ENCODE results near the gene PDCD10.

The PDCD10 gene

DNA sequence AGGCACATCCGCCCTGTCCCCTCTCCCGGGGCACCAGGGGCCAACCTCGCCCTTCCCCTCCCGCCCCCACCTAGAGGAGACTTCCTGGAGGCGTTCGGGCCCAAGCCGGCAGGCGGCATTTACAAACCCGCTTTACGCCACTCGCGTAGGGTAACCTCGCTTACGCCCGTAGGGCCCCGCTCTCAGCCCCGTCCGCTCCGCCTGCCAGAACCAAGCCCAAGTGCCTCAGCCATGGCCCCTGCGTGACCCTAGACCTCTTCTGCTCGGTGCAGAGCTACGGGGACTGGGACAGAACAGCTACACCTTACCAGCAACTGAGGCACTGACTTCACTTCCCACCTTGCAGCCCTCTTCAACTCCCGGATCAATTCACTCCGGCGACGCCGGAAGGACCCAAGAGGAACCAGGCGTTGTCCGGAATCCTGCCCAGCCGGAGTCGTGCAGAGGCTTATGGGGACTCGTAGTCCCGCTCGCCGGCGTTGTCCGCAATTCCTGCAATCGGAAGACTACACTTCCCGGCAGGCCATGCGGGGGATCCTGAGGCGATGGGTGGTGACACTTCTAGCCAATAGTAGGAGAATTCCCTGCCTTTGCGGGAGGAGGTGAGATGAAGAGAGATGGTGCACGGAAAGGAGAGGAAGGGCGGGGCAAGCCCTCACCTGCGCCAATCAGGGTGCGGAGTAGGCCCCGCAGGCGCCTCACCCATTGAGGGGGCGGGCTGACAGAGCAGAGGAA is at the start of gene PDCD10:
Gene PDCD10 (minus strand): TSS at position 395 of the 735 bp plus-strand sequence. CDS start 14,735 bp downstream, outside the sequence.
- DNase-seq: peak; percentile 96

DNA sequence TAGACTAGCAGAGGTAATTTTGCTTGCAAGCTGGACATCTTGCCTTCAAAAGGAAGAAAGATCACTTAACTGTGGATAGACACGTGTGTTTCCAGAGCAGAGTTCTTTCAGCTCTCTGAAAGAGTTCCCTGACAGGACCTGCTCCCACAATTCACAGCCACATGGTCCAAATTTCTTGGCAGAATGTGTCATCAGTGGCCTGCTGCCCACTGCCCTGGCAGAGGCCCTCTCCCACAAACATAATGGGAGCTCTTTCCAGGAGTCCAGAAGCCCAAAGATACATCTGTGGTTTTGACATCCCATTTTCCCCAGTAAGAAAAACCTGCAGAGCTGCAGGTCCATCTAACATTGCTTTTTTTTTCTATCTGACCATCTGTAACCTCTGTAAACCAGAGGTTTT is 49.1 kb upstream of the PDCD10 start:
- no peak for DNase-seq

DNA sequence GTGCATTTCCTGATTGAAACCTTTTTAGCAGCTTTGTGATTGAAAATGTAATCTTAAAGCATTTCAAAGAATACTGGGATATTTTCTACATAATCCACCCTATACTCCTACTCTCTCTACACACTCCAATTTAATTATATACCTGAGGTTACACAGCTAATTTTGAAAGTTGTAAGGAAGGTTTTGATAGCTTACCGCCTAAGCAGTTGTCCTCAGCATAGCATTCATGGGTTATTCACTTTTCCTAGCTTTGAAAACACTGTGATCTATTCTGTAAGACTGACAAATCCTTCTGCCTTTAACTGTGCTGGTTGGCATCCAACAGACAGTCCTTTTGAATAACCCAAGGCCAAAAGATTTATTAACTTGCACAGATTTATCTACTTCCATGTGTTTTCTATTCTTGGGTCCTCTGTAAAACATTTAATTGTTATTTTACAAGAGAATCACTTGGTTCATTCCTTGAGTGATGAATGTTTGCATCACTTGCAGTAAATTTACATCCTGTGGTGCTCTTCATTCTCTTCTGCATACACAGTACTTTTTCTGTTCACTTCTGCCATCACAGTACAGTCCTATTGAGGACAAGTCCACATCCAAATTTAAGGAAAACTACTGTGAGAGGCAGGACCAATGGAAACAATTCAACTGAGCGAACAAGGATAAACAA is 45.7 kb upstream of the PDCD10 start:
- no peak for DNase-seq

DNA sequence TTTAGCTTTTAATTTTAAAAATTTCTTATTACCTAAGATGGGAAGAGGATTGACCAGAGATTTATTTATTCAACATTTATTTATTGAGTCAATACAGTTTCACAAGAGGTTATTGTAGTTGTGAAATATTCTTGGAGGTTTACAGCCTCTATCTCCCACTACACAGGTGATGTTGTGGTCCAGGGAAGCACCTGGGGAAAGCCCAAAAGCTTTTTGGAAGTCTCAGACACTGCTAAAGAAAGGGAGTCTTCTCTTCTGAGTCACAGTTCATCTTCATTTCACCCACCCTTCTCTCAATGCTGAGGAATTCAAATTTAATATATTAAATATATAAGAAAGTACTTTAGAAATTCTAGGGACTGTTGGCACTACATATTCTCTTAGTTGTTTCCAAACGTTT is 42.7 kb upstream of the PDCD10 start:
- DNase-seq: no peak

DNA sequence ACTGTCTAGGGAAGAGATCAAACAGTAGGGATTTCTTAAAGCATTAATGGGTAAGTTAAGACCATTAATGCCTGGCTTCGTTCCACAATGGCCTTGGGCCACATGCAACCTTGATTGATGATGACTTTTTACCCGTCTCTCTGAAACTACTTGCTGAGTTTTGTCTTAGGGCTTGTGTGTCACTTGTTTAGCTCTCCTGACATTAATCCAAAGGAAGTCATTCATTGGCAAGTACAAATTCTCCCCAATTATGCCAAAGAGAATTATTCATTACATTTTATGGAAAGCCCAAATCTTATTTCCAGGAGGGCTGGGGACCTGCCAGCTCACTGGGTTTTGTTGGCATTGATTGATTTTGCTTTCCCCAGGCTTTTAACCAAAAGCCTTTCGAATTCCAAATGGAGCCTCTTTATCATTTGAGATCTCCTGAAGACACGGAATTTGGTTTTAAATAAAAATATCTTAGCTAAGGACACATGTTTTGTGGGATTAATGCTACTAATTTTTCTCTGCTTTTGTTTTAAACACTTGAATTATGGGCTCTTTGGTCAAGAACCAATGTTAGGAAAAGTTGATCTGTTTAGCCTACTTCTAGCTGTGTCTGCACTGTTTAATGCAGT is 41.5 kb upstream of the PDCD10 start:
- DNase-seq: no peak

DNA sequence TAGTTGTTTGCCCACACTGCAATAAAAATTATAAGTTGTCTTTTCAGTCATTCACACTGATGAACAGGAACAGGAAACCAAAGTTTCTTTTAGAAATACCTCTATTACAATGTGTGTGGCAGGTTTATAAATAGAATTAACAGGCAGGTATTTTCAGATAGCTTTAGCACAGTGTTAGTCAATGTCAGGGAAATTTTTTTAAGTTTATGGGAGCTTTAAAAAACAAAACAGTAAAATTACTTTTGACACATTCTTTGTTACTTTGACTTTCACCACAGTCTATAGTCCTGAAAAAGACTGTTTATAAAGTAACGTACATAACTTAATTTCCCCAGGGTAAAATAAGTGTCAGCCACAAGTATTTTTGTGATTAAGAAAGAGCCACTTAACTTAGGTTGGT is 38.9 kb upstream of the PDCD10 start:
- no peak for DNase-seq

DNA sequence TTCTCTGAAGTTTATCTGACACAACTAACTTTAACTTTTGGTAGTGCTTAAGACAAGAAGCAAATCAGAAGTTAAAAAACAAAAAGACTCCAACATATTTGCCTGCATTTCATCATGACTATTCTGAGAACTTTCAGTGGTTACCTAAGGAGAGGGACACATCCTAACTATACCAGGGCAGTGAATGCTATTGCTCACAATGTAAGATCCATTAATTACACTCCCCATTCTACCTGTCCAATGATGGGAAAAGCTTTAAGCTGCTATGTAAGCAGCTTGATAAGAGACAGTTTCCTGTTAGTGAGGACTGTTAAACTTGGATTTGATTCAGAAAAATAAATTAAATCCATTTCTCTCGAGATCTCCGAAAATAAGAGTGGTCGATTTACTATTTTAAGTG is 38.3 kb upstream of the PDCD10 start:
- no peak for DNase-seq

DNA sequence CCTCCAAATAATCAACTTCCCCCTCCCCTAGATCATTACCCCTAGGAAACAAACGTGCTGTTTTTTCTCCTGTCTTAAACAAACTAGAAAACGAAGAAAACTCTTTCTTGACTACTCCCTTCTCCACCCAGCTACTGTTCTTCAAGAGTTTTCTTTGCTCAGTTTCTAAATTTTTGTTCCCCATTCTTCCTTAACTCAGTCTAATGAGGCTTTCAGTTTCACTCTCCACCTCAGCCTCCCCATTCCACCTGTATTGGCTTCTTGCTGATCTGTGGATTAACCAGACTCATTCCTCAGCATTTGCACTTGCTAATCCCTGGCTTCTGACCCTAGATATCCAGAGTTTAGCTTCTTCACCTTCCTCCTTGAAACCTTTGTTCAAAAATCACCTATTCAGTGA is 27.6 kb upstream of the PDCD10 start:
- no peak for DNase-seq

DNA sequence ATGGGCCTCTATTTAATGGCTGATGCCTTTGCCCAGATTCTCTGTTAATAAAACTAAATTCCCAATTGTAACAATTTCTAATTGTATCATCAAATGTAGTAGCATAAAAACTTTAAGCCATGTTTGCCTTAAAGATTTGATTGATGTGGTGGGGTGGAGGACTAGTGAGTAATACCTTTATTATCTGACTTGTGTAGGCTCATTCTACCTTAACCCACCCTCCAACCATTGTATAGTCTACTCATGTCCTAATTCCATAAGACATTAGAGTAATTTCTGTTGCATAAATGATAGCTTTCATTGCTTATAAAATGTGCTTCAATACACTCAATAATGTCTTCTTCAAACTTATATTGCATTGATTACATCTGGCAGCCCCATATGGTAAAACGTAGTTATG is 26.6 kb upstream of the PDCD10 start:
- DNase-seq: no peak

DNA sequence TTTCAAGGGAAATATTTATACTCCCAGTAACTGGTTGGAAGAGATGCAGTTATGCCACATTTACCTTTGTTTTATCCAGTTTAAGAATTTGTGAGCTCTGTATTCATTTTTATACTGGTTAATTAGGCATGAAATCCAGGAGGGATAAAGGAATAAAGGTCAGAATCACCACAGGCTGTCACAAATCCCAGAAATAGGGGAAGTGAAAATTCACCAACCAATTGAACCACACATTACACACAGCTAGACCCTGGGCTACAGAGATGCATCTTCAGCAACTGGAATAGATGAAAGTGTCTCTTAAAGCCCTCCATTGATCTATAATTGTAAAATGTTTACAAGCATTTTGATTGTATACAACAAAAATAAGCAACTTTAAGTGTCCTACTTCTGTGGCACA is 19.4 kb upstream of the PDCD10 start:
- DNase-seq: no peak

DNA sequence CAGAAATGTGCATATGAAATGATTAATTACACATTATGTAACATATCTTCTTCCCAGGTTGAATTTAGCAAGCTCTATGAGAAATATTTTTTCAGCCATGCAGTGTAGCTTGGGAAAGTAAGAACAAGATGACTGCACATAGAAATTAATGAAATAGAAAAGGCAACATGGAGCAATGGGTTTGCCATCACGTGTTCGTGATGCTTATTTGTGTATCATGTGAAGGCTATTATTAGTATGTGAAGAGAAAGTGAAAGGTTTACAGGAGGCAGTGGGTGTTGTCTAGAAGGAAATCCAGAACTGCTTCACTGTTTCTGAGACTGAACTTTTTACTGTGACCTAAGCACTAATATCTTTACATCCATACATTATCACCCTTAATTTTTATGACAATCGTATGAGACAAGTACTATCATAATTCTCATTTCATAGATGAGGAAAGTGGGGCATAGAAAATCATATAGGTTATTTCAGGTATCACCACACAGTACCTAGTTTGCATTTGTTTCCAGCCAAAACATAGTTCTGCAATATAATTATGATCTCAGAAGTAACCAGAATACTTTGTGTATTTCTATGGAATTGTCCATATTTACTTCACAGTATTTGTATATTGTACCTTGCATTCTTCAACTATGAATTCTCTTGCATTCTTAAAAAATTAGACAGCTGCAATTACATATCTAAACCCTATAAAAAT is 15.7 kb upstream of the PDCD10 start:
- DNase-seq: no peak

DNA sequence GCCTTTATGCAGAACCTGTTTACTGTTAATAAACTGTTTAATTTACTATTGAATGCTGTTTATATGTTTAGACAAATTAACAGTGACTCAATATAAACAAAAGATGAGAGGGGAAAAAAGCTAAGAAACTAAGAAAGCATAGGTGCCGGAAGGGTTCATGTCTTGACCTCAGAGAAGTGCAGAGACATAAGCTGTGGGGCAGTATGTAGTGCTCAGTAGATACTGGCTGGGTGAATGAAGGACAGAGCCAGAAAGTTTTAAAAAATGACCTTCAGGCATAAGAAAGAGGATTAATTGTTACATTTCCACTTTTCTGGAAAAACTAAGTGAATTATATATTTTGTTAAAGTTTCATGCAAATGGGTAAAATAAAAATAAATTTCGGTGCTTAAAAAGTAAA is 15.0 kb upstream of the PDCD10 start:
- DNase-seq: no peak

DNA sequence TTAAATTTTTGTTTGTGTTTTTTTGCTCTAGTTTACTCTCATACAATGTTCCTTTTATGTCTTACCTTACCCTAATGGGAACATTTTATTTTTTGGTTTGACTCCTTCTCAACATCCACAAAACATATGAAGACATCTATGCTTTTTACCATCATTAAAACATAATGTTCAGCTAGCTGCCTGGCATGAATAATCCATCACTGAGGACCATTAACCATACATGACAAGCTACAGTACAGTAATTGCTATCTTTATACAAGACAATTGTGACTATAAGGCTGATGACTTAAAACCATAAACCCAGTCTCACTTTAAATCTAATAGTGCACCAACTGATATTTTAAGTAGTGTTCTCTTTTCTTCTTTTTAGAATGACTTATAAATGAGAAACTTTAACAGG is 14.5 kb upstream of the PDCD10 start:
- DNase-seq: no peak

DNA sequence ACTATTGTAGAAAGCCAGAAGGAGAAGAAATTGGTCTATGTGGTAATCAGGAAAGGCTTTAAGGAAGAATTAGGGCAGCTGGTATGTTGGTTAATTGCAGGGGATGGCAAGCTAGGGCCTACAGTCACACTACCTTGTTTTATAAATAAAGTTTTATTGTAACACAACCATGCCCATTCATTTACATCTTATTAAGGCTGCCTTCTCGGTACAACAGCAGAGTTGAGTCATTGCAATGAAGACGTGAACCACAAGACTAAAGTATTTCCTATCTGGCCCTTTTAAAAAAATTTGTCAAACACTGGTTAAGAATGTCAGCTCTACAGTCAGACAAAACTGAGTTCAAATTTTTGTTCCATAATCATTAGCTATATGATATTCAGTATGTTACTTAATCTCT is 9.1 kb upstream of the PDCD10 start:
- no peak for DNase-seq

DNA sequence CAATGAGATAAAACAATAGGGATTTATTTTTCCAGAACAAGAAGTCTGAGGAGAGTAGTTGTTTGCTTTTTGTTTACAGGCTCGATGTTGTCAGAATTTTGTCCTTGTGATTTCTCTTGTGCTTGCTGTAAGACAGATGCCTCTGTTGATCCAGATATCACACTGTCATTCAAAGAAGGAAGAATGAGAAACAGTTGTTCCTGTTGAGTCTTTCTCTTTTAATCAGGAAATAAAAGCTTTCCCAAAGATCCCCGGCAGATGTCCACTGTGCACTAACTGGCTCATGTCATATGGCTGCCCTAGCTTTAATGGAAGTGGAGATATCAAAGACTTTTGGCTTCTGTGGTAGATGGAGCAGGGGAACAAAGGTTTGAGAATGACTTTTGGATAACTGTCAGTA is 7.6 kb upstream of the PDCD10 start:
- no peak for DNase-seq

DNA sequence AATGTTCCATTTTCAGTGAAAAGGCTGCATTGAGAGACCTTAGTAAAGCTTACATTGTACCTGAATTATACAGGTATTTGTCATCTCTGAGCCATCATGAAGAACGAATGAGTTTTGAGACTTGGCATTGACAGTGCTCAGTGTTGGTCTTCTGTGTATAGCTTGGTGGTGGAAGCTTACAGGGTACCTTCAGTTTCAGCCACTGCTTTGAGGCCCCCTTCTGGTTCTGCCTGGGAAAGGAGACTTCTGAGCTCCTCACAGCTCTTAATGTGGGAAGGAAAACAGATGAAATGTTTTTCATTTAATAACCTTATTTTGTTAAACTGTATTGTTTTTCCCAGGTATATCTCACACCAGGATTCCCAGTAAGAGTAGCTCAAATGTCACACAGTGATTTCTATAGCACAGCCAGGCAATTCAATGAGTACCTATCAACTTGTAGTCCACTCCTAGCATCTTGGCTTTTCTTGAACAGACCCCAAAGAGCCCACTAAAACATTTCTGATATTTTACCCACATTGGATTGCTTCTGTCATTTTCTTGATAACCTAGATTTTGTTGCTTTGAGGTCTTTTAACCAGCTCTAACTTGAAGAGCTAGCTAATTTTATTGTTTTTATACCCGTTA is 6.4 kb upstream of the PDCD10 start:
- no peak for DNase-seq

DNA sequence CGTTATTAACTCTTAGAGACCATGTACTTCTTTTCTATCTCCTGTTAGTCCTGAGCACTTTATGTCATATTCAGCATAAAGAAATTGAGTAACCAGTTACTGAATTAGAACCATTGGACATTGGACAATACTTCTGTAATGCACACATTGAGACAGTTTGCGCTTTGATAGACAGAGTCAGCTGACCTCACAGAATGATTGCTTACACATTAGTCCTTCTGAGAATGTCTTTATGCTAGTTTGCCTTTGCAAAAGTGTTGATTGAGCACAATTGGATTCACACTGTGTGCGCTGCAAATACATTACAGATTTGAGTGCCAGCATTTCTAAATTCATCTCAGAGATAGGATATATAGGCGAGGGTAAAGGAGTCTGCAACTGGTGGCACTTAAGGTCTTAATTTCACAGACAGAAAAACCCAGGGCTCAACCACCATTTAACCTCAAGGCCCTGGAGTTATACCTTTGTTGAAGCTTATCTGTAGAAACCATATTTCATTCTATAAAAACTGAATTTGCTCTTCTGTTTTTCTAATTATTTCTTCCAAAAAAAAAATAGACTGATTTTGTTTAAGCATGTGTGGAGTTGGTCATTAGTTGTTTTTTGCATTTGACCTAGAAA is 4.6 kb upstream of the PDCD10 start:
- no peak for DNase-seq

DNA sequence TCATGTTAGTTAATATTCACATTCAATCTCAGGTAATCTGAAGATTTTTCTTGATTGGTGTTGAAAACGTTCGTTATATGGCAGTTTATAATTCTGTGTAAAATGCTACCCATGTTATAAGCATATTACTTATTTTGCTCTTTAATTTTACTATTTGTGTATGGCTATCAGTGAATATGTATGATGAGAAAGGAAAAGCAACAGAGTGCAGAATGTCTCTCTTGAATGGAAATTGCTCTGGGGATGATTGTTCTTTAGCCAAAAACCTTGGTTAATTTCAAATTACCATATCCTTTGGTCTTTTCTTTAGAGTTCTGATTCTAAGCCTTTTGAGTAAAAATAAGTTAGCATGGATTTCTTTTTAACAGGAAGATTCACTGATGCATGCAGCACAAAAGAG is 3.3 kb upstream of the PDCD10 start:
- no peak for DNase-seq

DNA sequence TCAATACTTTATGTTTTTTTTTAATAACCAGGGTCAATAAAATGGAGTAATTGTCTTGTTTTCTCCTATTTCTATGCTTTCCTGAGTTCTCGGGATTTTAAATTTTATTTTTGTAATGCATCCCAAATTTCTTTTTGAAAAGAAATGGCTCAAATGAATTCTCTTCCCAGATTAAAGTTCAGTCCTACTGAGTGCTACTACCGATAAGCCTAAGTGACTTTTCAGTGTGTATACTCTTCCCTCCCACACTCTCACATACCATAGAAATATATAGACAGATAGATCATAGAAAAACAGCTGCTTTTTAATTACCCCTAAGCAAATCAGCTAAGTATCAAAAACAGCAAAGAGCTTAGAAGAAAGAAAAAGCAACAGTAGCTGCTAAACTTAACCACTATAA is 2.3 kb upstream of the PDCD10 start:
- DNase-seq: no peak

DNA sequence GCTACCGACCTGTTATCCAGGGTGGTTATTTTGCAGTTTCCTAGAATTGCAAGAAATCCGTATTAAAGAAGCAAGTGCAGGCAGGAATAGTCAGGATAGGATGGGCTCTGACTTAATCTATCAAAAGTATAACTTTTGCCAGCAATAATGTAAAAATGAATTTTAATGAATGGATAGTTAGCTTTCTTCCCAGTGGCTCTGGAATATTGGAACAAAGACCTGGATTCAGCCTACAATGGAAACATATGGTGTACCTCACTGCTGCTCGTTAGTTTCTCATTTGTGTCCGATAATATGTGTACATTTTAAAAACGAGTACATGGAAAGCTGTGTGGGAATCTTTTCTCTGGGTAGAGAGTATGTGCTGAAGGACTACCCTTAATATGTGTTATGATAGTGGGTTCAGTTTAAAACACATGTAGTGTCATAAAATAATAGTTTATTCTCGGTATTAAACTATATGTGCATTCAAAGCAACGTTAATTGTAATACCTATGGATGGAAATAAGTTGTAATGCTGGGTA is 1.6 kb upstream of the PDCD10 start:
- DNase-seq: no peak

DNA sequence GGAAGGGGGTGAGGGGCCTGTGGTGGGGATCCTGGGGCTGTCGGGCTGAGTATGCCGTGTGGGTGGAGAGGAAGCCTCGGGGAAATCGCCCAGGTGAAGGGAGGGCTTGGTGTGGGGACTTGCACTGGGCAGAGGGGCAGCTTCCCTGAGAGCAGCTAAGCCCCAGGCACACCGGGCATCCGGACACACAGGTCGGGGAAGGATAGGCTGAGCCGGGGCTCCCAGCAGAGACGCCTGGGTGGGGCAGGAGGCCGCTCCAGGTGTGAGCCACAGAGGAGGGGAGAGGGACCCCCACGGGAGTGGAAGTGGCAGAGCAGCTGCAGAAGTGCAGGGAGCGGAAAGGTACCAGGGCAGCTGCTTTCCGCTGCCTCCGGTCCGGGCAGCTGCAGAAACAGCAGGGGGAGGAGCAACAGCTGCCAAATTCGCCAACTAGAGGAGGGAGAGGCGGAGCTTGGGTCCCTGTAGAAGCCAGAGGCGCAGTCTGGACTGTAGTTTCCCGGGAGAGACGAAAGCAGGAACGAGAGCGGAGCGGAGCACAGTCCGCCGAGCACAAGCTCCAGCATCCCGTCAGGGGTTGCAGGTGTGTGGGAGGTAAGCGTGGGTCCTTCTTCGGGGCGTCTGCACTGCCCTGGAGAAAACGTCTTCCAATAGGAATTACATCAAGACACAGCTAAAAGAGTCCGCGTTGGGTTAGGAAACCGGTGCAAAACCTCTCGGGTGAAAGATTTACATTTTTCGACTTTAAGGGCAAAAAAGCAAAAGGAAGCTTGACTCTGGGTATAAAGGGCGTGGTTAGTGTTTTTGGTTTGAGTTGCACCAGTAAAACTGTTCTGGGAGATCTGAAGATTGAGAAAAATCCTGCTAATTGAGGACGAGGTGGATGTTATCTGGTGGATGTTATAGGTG is 794 bp upstream of the PDCD10 start, which contains the start of gene SERPINI1:
Gene SERPINI1 (plus strand): TSS at position 489 of the 906 bp plus-strand sequence. CDS start 53,408 bp downstream, outside the sequence.
- peak; percentile 96 for DNase-seq

All from SHP77 treated with DMSO at 0.1 percent for 48 hours (cell line).